Measurements from ENCODE around the gene PTPRG.

GRCh38 chr3:61810953-61811497 lies 249.7 kb downstream of the PTPRG start:
- TF ChIP-seq CTCF (IDR thresholded peaks at IDR 0.05) (no peak), POLR2A (IDR thresholded peaks at IDR 0.05) (no peak)

All from adrenal gland (tissue), 5 donors.